HG02938 (cell line): ENCODE results near the gene HDAC5.

ENCODE experiments used
- ATAC-seq: cut with Tn5 transposase; IDR thresholded peaks from one replicate; pipeline ENCODE4 v1.9.1; 2021; ENCODE audit warnings: mild to moderate bottlenecking, moderate library complexity; ENCODE audit not compliant: unreplicated experiment

The HDAC5 gene

GRCh38 chr17:44091200-44091997 lies 32.0 kb downstream of the HDAC5 start:
- ATAC-seq, result no peak

GRCh38 chr17:44088254-44088653 lies 35.2 kb downstream of the HDAC5 start:
- no peak for ATAC-seq

- ATAC-seq, result no peak
Measured at GRCh38 chr17:44087319-44087718, 36.1 kb downstream of the HDAC5 start.

- no peak for ATAC-seq
Measured at GRCh38 chr17:44086364-44087311, 36.8 kb downstream of the HDAC5 start.

GRCh38 chr17:44085908-44086307 lies 37.5 kb downstream of the HDAC5 start:
- ATAC-seq, result no peak

GRCh38 chr17:44084921-44085320 lies 38.5 kb downstream of the HDAC5 start:
- no peak for ATAC-seq

- ATAC-seq, result no peak
Measured at GRCh38 chr17:44084131-44084538, 39.3 kb downstream of the HDAC5 start.

GRCh38 chr17:44083250-44083849 lies 40.1 kb downstream of the HDAC5 start:
- no peak for ATAC-seq

- ATAC-seq, result no peak
Measured at GRCh38 chr17:44082256-44082927, 41.0 kb downstream of the HDAC5 start.

GRCh38 chr17:44081681-44082080 lies 41.8 kb downstream of the HDAC5 start:
- ATAC-seq, result no peak

- no peak for ATAC-seq
Measured at GRCh38 chr17:44079877-44080821, 43.3 kb downstream of the HDAC5 start.

- no peak for ATAC-seq
Measured at GRCh38 chr17:44078412-44078811, 45.0 kb downstream of the HDAC5 start.

GRCh38 chr17:44077595-44077909 lies 45.9 kb downstream of the HDAC5 start:
- ATAC-seq, result no peak

- no peak for ATAC-seq
Measured at GRCh38 chr17:44076716-44077594, 46.5 kb downstream of the HDAC5 start.

- ATAC-seq, result no peak
Measured at GRCh38 chr17:44075598-44076293, 47.7 kb downstream of the HDAC5 start.

GRCh38 chr17:44074911-44075285 lies 48.5 kb downstream of the HDAC5 start:
- ATAC-seq, result no peak

GRCh38 chr17:44074231-44074910 lies 49.1 kb downstream of the HDAC5 start:
- no peak for ATAC-seq

GRCh38 chr17:44071772-44072171 lies 51.7 kb downstream of the HDAC5 start:
- no peak for ATAC-seq
